ENCODE data around the gene CFAP20.

GRCh38 chr16:58116529-58116928 lies 12.7 kb downstream of the CFAP20 start:
- TF ChIP-seq EZH2 (IDR thresholded peaks at IDR 0.05; ENCODE audit: low read length, unreplicated experiment), result no peak
- no peak for TF ChIP-seq CTCF (conservative IDR thresholded peaks at IDR 0.05; ENCODE audit: low read depth, low read length)
